Caco-2 (cell line): Measurements from ENCODE around the gene POLR3H. TPM values are rescaled to one million over a fixed set of nuclear protein-coding genes. Genes with fewer than 3 reads are reported as not detected.

ENCODE experiments used
- BruUV-seq: library from RNA; stranded (reverse); fragments of 400-500 nt; replicated peaks from 2 replicates; lab custom pipeline; 2021; lab: Mats Ljungman, UMichigan
- CTCF ChIA-PET: fragments of 300-600 bp; sonication (Branson Sonifier 250); formaldehyde crosslinking; loops from one replicate; lab custom pipeline; 2022; ENCODE audit warnings: antibody characterized with exemption; lab: Charles Lee
- POLR2A ChIA-PET: fragments of 300-600 bp; sonication (Branson Sonifier 250); formaldehyde crosslinking; loops from one replicate; lab custom pipeline; 2022; ENCODE audit warnings: antibody characterized with exemption; lab: Charles Lee
- DNase-seq, 2 experiments: peaks; one replicate each; pipeline versions ENCODE4 v3.0.0 to v3.0.0-alpha.2; 2020 to 2022
- H3K27me3 ChIP-seq: replicated peaks from 2 replicates; pipeline ENCODE4 v1.6.0; 2011; ENCODE audit warnings: low read length; ENCODE audit not compliant: control insufficient read depth, insufficient read depth
- H3K36me3 ChIP-seq: 2 replicates; pipeline ENCODE4 v1.5.1; 2011; ENCODE audit warnings: low read length; ENCODE audit not compliant: control insufficient read depth, insufficient read depth
- H3K4me1 ChIP-seq: fragments of 250-450 bp; sonication (Bioruptor Pico); 2 replicates; pipeline ENCODE4 v1.5.1; 2020; ENCODE audit warnings: mild to moderate bottlenecking
- H3K4me3 ChIP-seq: 2 replicates; pipeline ENCODE4 v1.5.1; 2011; ENCODE audit warnings: low read depth, mild to moderate bottlenecking, control low read depth, low read length
- H3K9me3 ChIP-seq: fragments of 250-450 bp; sonication (Bioruptor Pico); 2 replicates; pipeline ENCODE4 v1.5.1; 2020; ENCODE audit warnings: mild to moderate bottlenecking, moderate library complexity
- H3K27ac Mint-ChIP-seq: one replicate; pipeline ENCODE4 v1.8.0; 2022; ENCODE audit warnings: mixed read lengths; ENCODE audit not compliant: unreplicated experiment
- H3K27me3 Mint-ChIP-seq: one replicate; pipeline ENCODE4 v1.8.0; 2022; ENCODE audit warnings: mixed read lengths; ENCODE audit not compliant: insufficient read depth, unreplicated experiment
- H3K36me3 Mint-ChIP-seq: one replicate; pipeline ENCODE4 v1.8.0; 2022; ENCODE audit warnings: mild to moderate bottlenecking, mixed read lengths; ENCODE audit not compliant: insufficient read depth, unreplicated experiment
- H3K4me1 Mint-ChIP-seq: one replicate; pipeline ENCODE4 v1.8.0; 2022; ENCODE audit warnings: low read depth, mixed read lengths; ENCODE audit not compliant: unreplicated experiment
- H3K4me3 Mint-ChIP-seq: one replicate; pipeline ENCODE4 v1.8.0; 2022; ENCODE audit warnings: mild to moderate bottlenecking, moderate library complexity, mixed read lengths; ENCODE audit not compliant: unreplicated experiment
- H3K9me3 Mint-ChIP-seq: one replicate; pipeline ENCODE4 v1.8.0; 2022; ENCODE audit warnings: mixed read lengths; ENCODE audit not compliant: unreplicated experiment
- intact Hi-C: fragments of 100-400 bp; cut with micrococcal nuclease; formaldehyde crosslinking; loops from one replicate; pipeline ENCODE4 v1.10.0; 2022; ENCODE audit not compliant: unreplicated experiment
- total RNA-seq: library from RNA; stranded (reverse); gene quantifications from 2 replicates; pipeline ENCODE4 v1.2.3, GENCODE V29; 2022
- TF ChIP-seq, protein P1 (sequence below), 2 experiments: fragments of 200-600 bp in 1 of 2; IDR thresholded peaks; 1 replicate in 1 of 2; 2 replicates in 1 of 2; pipeline versions ENCODE4 v1.5.1 to v1.8.0; 2011 to 2022; ENCODE audit warnings: antibody characterized with exemption in 1 of 2, control low read depth in 1 of 2, inconsistent platforms in 1 of 2, low read depth in 1 of 2, low read length in 1 of 2, mild to moderate bottlenecking in 1 of 2, moderate library complexity in 1 of 2; ENCODE audit not compliant: insufficient read depth in 1 of 2, severe bottlenecking in 1 of 2, unreplicated experiment in 1 of 2

Gene POLR3H
- total RNA-seq, 1 experiment from 2014 or later = 42.2 TPM

DNA sequence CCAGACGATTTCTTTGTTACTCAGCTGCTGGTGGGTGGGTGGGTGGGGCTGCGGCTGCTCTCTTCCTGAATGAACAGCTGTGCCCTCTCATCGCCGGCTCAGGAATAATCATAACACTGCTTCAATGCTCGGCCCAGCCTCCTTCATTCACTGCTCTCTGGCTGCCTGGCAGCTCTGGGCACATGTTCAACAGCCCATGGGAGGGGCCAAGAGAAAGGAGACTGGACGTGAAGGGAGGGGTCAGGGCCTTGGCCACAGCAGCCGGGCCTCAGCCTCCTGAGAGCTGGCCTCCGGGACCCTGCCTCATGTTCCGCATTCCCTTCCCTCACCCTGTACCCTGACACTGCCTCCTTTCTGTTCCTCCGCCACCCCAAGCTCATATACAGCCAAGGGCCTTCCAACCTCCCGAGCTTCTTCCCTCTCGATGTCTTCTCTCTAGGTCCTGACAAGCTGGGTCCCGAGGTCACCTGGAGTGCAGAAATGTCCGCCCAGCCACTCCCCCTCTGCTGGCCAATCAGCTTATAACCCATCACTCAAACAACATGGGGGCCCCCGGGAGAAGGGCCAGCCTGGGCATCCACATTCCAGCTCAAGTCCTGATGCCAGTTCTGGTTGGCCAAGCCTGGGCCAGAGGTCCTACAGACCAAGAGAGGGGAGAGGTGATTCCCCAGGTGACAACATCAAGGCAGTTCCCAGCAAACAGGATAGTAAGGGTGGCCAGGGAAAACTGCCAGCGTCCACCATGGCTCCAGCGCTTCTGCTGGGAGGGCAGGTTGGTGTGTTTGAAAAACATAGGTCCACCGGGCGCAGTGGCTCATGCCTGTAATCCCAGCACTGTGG, 13.4 kb upstream of the POLR3H start:
- TF ChIP-seq, protein P1, sequence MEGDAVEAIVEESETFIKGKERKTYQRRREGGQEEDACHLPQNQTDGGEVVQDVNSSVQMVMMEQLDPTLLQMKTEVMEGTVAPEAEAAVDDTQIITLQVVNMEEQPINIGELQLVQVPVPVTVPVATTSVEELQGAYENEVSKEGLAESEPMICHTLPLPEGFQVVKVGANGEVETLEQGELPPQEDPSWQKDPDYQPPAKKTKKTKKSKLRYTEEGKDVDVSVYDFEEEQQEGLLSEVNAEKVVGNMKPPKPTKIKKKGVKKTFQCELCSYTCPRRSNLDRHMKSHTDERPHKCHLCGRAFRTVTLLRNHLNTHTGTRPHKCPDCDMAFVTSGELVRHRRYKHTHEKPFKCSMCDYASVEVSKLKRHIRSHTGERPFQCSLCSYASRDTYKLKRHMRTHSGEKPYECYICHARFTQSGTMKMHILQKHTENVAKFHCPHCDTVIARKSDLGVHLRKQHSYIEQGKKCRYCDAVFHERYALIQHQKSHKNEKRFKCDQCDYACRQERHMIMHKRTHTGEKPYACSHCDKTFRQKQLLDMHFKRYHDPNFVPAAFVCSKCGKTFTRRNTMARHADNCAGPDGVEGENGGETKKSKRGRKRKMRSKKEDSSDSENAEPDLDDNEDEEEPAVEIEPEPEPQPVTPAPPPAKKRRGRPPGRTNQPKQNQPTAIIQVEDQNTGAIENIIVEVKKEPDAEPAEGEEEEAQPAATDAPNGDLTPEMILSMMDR (IDR thresholded peaks at IDR 0.05; ENCODE audit: insufficient read depth in 1 of 2, low read depth in 1 of 2, low read length in 1 of 2, severe bottlenecking in 1 of 2, unreplicated experiment in 1 of 2) = no peak
- Mint-ChIP-seq H3K36me3 (no peaks in the 10 kb centered on the region), H3K27me3 (no peaks in the 10 kb centered on the region), H3K27ac (no peak overlapping the region), H3K4me1 (peaks cover 11% of the 10 kb centered on the region), H3K4me3 (no peak overlapping the region), H3K9me3 (no peaks in the 10 kb centered on the region)
- H3K4me3 ChIP-seq = no peak overlapping the region
- no peak for DNase-seq
- H3K36me3 ChIP-seq = no peaks in the 10 kb centered on the region
- H3K9me3 ChIP-seq = no peaks in the 10 kb centered on the region
- ChIA-PET POLR2A (interaction anchor here (0.9 kb wide), 1 partner anchor 89 kb away, joined by 3 read pairs; the partner anchor contains the start of genes ACO2 and PHF5A), CTCF (no interaction called here)
- H3K27me3 ChIP-seq = no peaks in the 10 kb centered on the region
- no TSS peak for BruUV-seq
- H3K4me1 ChIP-seq = peaks cover 6% of the 10 kb centered on the region; the same call in 1 of the 2 replicates
- intact Hi-C loops = no loop called here

DNA sequence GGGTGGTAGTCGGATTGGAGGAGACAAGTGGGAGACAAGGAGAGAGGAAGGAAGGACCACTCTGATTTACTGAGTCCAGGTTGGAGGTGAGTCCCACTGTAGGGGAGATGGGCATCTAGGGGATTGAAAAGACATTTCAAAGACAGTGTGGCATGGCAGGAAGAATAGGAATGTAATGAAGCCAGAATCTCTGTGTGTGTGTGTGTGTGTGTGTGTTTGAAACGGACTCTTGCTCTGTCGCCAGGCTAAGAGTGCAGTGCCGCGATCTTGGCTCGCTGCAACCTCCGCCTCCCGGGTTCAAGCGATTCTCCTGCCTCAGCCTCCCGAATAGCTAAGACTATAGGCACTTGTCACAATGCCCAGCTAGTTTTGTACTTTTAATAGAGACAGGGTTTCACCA, 12.3 kb upstream of the POLR3H start:
- ChIA-PET CTCF (no interaction called here), POLR2A (interaction anchor here (0.9 kb wide), 1 partner anchor 88 kb away, joined by 3 read pairs; the partner anchor contains the start of genes ACO2 and PHF5A)
- Mint-ChIP-seq H3K4me3 (no peak overlapping the region), H3K9me3 (no peaks in the 10 kb centered on the region), H3K27ac (no peak overlapping the region), H3K4me1 (peaks cover 17% of the 10 kb centered on the region), H3K36me3 (no peaks in the 10 kb centered on the region), H3K27me3 (no peaks in the 10 kb centered on the region)
- peaks cover 6% of the 10 kb centered on the region; the same call in 1 of the 2 replicates for H3K4me1 ChIP-seq
- no peaks in the 10 kb centered on the region for H3K9me3 ChIP-seq
- TF ChIP-seq, protein P1 (IDR thresholded peaks at IDR 0.05; ENCODE audit: insufficient read depth in 1 of 2, low read depth in 1 of 2, low read length in 1 of 2, severe bottlenecking in 1 of 2, unreplicated experiment in 1 of 2) = no peak
- intact Hi-C loops = no loop called here
- no peaks in the 10 kb centered on the region for H3K36me3 ChIP-seq
- no peak for DNase-seq
- H3K27me3 ChIP-seq = no peaks in the 10 kb centered on the region
- H3K4me3 ChIP-seq = no peak overlapping the region
- no TSS peak for BruUV-seq

DNA sequence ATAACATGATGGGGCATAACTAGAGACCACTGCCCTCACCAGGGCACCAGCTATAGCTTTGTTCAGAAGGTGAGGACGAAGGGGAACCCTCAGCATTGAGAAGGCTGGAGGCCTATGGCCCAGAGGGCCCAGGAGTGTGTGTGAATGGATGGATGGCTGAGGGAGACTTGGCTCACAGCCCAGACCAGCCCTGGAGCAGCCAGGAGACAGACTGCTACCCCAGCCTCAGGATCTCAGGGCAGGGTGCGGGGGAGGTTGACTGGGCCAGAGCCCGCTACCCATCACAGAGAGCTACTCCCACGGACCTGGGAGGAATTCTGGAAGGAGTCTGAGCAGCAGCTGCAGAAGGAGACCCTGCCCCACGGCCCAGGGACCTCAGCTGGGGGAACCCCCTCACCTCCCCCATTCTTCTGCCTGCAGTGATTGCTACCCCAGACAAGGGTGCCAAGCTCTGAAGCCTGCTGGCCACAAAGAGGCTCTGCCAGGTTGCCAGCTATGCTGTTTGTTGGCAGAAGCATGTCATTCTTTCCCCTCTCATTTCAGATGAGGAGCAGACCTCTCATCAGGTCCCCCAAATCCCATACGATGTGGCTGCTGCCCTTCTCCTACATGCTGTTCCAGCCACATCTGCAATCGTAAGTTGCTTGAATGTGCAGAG, 11.2 kb upstream of the POLR3H start:
- TF ChIP-seq, protein P1 (IDR thresholded peaks at IDR 0.05; ENCODE audit: insufficient read depth in 1 of 2, low read depth in 1 of 2, low read length in 1 of 2, severe bottlenecking in 1 of 2, unreplicated experiment in 1 of 2) = no peak
- no TSS peak for BruUV-seq
- Mint-ChIP-seq H3K4me1 (peaks cover 8% of the 10 kb centered on the region), H3K9me3 (no peaks in the 10 kb centered on the region), H3K36me3 (no peaks in the 10 kb centered on the region), H3K27me3 (no peaks in the 10 kb centered on the region), H3K27ac (no peak overlapping the region), H3K4me3 (no peak overlapping the region)
- H3K4me1 ChIP-seq = peaks cover 9% of the 10 kb centered on the region; the same call in 1 of the 2 replicates
- ChIA-PET CTCF (no interaction called here), POLR2A (no interaction called here)
- H3K9me3 ChIP-seq = no peaks in the 10 kb centered on the region
- H3K36me3 ChIP-seq = no peaks in the 10 kb centered on the region
- no peaks in the 10 kb centered on the region for H3K27me3 ChIP-seq
- H3K4me3 ChIP-seq = no peak overlapping the region
- intact Hi-C loops = no loop called here
- DNase-seq = no peak
